Measurements from ENCODE around the gene RAB10. TPM values are rescaled to one million over a fixed set of nuclear protein-coding genes. Genes with fewer than 3 reads are reported as not detected.

The RAB10 gene
- total and polyA plus RNA-seq, 2 of the 13 experiments (the other 11 are each of a cell fraction or from before 2014, with no cell fraction given), result 48.2 to 120 TPM

DNA sequence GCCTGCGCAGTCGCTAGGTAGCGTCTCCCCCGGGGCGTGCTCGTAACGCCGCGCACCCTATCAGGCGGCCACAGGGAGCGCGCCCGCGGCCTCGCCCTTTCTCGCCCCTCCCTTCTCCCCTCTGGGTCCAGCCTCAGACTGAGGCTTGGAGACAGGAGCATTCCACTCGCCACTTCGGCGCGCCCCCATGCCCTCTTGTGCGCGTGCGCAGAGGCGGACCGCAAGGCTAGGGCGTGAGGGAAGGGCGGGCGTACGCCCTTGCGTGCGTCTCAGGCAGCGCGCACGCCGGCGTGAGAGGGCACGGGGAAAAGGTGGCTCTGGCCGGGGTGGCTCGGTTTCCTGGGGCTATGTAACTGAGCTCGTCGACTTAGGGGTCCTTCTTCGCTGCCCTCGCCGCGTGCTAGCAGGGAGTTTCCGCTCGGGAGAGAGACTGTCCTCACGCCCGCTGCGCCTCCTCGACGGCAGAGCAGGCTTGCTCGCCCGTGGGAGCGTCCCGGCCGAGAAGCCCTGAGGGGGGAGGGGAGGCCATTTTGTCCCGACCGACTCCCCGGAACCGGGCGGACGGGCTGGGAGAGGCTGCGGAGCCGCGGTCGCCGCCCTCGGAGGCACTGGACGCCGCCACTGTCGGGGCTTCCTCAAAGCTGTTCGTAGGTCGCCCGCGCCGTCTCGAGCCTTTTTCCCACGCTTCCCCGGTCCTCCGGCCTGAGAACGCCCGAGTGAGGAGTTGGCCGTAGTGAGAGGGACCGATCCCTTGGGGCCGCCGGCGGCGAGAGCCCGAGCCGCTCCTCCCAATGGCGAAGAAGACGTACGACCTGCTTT is at the start of gene RAB10 (continued):
- TF ChIP-seq, protein P1, sequence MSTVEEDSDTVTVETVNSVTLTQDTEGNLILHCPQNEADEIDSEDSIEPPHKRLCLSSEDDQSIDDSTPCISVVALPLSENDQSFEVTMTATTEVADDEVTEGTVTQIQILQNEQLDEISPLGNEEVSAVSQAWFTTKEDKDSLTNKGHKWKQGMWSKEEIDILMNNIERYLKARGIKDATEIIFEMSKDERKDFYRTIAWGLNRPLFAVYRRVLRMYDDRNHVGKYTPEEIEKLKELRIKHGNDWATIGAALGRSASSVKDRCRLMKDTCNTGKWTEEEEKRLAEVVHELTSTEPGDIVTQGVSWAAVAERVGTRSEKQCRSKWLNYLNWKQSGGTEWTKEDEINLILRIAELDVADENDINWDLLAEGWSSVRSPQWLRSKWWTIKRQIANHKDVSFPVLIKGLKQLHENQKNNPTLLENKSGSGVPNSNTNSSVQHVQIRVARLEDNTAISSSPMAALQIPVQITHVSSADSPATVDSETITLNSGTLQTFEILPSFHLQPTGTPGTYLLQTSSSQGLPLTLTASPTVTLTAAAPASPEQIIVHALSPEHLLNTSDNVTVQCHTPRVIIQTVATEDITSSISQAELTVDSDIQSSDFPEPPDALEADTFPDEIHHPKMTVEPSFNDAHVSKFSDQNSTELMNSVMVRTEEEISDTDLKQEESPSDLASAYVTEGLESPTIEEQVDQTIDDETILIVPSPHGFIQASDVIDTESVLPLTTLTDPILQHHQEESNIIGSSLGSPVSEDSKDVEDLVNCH (CRISPR knock-in tag; IDR thresholded peaks at IDR 0.05), result peak; percentile 40; the same call in 1 of the 2 replicates
- peak; percentile 22; the same call in 1 of the 2 replicates for TF ChIP-seq ZNF292 (CRISPR knock-in tag; IDR thresholded peaks at IDR 0.05; ENCODE audit: borderline replicate concordance, low read depth)
- TF ChIP-seq, protein P2, sequence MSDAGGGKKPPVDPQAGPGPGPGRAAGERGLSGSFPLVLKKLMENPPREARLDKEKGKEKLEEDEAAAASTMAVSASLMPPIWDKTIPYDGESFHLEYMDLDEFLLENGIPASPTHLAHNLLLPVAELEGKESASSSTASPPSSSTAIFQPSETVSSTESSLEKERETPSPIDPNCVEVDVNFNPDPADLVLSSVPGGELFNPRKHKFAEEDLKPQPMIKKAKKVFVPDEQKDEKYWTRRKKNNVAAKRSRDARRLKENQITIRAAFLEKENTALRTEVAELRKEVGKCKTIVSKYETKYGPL (CRISPR knock-in tag; IDR thresholded peaks at IDR 0.05), result peak; percentile 81
- TF ChIP-seq, protein P3, sequence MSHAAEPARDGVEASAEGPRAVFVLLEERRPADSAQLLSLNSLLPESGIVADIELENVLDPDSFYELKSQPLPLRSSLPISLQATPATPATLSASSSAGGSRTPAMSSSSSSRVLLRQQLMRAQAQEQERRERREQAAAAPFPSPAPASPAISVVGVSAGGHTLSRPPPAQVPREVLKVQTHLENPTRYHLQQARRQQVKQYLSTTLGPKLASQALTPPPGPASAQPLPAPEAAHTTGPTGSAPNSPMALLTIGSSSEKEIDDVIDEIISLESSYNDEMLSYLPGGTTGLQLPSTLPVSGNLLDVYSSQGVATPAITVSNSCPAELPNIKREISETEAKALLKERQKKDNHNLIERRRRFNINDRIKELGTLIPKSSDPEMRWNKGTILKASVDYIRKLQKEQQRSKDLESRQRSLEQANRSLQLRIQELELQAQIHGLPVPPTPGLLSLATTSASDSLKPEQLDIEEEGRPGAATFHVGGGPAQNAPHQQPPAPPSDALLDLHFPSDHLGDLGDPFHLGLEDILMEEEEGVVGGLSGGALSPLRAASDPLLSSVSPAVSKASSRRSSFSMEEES (CRISPR knock-in tag; IDR thresholded peaks at IDR 0.05), result peak; percentile 76; the same call in 1 of the 2 replicates
- TF ChIP-seq MTA3 (CRISPR knock-in tag; IDR thresholded peaks at IDR 0.05), result no peak
- TF ChIP-seq SP1 (IDR thresholded peaks at IDR 0.05), result no peak
- TF ChIP-seq SP1 (CRISPR knock-in tag; IDR thresholded peaks at IDR 0.05), result peak; percentile 96
- peak; percentile 95 for TF ChIP-seq SALL1 (CRISPR knock-in tag; IDR thresholded peaks at IDR 0.05)
- TF ChIP-seq CBFB (CRISPR knock-in tag; IDR thresholded peaks at IDR 0.05), result peak; percentile 93
- peak; percentile 38; the same call in 1 of the 2 replicates for TF ChIP-seq ONECUT2 (CRISPR knock-in tag; IDR thresholded peaks at IDR 0.05)
- TF ChIP-seq, protein P4, sequence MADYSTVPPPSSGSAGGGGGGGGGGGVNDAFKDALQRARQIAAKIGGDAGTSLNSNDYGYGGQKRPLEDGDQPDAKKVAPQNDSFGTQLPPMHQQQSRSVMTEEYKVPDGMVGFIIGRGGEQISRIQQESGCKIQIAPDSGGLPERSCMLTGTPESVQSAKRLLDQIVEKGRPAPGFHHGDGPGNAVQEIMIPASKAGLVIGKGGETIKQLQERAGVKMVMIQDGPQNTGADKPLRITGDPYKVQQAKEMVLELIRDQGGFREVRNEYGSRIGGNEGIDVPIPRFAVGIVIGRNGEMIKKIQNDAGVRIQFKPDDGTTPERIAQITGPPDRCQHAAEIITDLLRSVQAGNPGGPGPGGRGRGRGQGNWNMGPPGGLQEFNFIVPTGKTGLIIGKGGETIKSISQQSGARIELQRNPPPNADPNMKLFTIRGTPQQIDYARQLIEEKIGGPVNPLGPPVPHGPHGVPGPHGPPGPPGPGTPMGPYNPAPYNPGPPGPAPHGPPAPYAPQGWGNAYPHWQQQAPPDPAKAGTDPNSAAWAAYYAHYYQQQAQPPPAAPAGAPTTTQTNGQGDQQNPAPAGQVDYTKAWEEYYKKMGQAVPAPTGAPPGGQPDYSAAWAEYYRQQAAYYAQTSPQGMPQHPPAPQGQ (CRISPR knock-in tag; IDR thresholded peaks at IDR 0.05; ENCODE audit: borderline replicate concordance), result peak; percentile 36; the same call in 1 of the 2 replicates
- TF ChIP-seq, protein P5, sequence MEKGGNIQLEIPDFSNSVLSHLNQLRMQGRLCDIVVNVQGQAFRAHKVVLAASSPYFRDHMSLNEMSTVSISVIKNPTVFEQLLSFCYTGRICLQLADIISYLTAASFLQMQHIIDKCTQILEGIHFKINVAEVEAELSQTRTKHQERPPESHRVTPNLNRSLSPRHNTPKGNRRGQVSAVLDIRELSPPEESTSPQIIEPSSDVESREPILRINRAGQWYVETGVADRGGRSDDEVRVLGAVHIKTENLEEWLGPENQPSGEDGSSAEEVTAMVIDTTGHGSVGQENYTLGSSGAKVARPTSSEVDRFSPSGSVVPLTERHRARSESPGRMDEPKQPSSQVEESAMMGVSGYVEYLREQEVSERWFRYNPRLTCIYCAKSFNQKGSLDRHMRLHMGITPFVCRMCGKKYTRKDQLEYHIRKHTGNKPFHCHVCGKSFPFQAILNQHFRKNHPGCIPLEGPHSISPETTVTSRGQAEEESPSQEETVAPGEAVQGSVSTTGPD (CRISPR knock-in tag; IDR thresholded peaks at IDR 0.05), result peak; percentile 80
- no peak for TF ChIP-seq ZNF841 (CRISPR knock-in tag; IDR thresholded peaks at IDR 0.05; ENCODE audit: borderline replicate concordance)
- TF ChIP-seq REL (CRISPR knock-in tag; conservative IDR thresholded peaks at IDR 0.05), result no peak; the same call in 1 of the 2 replicates
- TF ChIP-seq ETV6 (CRISPR knock-in tag; conservative IDR thresholded peaks at IDR 0.05), result peak; percentile 92
- peak; percentile 97 for TF ChIP-seq EED (CRISPR knock-in tag; IDR thresholded peaks at IDR 0.05)
- TF ChIP-seq ZNF441 (CRISPR knock-in tag; IDR thresholded peaks at IDR 0.05; ENCODE audit: borderline replicate concordance), result peak; percentile 88
- peak; percentile 91; the same call in 1 of the 2 replicates for TF ChIP-seq GLI4 (CRISPR knock-in tag; IDR thresholded peaks at IDR 0.05; ENCODE audit: borderline replicate concordance)
- TF ChIP-seq MIXL1 (CRISPR knock-in tag; IDR thresholded peaks at IDR 0.05), result 0 out of 2 replicates have a peak, but pooled peaks have one; percentile 22
- 0 out of 2 replicates have a peak, but pooled peaks have one; percentile 73 for TF ChIP-seq ZSCAN22 (CRISPR knock-in tag; IDR thresholded peaks at IDR 0.05)
- TF ChIP-seq MAFF (IDR thresholded peaks at IDR 0.05; ENCODE audit: low read depth, low read length), result no peak; the same call in 1 of the 2 replicates

Data from HepG2 (cell line).